GM21576 (cell line): ENCODE measurements around the gene STX8.
"Not testable (repeated sequence)": the region's sequence is repeated elsewhere in the genome, so short reads cannot be mapped to it uniquely, and the experiment has no call there.

Experiments used
- ATAC-seq: cut with Tn5 transposase; IDR thresholded peaks from one replicate; pipeline ENCODE4 v1.9.1; 2021; ENCODE audit warnings: mild to moderate bottlenecking, moderate library complexity; ENCODE audit not compliant: unreplicated experiment

The STX8 gene

DNA sequence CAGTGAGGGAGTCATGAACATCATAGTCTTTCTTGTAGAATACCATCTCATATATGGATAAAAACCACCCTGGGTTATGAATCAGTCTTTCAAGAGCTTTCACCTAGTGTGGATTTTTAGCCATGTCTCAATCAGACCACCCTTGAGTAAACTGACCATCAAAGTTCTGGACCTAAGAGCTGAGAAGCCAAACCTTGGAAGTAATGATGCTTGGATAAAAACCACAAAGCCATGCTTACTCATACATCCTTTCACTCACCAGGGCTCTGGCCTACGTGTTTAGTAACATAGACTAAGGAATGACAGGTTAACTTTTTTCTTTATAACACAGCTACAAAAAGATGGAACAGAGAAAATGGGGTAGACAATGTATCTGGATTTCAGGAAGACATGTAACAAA, 167.2 kb downstream of the STX8 start:
- no peak for ATAC-seq

DNA sequence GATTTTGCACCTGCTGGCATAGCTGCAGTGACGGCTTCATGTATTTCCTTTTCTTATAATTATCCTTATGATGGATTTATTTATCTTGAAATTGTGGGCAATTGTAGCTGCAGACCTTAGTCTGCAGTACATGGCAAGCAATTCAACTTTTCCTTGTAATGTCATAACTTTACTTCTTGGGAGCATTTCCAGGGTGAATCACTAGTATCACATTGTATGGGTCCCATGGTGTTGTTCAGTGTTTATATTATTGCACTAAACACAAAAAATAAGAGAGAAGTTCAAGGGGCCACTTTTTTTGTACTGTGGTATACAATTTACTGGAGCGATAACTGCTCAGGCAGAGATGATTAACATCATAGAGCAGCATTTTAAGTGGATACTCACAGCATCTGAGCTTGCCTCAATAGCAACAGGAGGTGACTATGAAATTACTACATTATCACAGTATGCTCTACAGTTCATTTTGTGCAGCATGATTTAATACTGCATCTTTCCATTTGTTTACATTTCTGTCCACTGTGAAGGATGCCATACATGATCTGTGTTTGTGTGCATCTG, 169.5 kb downstream of the STX8 start:
- no peak for ATAC-seq

DNA sequence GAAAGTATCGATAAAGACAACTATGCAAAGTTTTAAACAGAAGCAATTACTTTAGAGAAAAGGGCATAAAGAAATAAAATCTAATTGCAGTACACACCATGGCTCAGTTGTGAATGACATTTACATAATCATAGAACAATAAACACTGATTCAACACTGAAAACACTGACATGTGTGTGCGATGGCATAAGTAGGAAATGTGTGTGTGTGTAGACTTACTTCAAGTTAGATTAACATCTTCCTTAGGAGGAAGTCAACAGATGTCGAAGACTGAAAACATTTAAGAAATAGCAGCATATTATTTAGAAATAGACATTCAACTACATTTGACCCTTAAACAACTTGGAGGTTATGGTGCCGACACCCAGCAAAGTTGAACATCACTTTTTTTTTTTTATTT, 172.4 kb downstream of the STX8 start:
- ATAC-seq: no peak

DNA sequence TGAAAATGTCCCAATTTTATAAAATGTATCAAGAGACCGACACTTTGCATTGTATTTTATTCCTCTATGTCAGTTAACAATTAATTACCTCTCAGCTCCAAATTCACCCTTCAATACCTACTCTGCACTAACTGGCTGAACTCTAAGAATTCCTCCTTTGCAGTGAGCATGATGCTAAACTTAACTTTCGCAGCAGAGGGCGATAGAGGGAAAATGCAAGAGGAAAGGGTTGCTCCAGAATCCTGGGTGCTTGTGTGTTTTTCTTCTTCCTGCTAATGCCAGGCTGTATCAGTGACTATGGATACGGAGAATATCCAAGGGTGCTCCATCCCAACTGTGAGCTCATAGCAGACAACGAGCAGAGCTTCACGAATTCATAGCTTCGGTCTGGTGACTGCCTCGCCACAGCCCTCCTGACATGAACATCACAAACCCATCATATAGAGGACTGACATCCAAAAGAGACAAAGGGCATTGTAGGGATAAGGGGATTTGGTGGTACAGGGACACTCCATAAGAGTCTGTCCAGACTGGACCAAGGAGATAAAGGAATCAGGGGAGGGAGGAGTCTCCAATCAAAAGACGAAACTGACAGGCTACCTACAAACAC, 172.9 kb downstream of the STX8 start:
- ATAC-seq: no peak

DNA sequence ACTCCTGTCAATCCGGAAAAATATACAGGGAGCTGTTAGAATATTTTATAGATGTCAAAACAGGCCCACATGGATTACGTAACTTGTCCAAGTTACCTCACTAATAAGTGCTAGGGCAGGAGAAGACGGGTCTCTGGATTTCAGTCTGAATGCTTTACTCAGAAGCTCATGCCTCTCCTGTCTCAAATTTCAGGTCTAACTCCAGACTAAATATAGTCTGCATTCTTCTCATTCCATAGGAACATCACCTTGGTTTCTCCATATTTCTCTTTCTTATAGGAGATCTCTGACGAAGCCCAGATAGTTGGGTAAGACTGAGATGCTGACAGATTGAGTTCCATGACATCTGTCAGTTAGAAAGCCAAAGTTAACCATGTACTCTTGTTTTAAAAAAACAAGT, 174.2 kb downstream of the STX8 start:
- ATAC-seq: no peak

DNA sequence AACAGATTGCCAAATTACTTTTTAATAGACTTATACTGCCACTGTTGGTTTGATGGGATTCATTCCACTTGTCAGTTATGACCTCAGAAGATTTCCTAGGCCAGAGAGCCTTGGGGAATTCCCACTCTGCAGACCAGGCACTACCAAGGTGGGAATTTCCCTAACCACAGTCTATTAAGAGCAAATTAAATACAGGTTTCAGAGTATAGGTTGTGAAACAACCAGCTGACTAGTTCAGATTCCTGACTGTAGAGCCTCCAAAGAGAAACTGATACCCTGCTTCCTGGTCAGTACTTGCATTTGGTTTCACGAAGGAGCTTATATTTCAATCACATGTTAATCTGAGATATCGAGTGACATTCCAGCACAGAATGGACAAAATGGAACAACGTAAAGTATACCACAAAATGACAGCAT, 186.5 kb downstream of the STX8 start:
- ATAC-seq: peak; percentile 75

DNA sequence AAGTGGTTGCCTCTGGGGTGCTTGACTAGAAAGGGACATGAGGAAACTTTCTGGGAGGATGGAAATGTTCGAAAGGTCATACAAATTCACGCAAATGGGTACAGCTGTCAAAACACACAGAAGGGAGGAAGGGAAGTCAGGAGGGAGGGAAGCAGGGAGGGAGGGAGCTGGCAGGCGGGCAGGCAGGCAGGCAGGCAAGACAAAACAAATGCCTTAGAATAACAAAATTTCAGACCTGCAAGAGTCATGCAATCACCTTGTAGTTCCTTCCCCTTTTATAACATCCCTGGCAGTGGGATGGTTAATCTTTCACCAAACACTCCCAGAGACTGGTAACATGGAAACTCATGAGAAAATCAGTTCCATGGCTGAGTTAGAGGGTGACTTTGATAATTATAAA, 189.2 kb downstream of the STX8 start:
- no peak for ATAC-seq

DNA sequence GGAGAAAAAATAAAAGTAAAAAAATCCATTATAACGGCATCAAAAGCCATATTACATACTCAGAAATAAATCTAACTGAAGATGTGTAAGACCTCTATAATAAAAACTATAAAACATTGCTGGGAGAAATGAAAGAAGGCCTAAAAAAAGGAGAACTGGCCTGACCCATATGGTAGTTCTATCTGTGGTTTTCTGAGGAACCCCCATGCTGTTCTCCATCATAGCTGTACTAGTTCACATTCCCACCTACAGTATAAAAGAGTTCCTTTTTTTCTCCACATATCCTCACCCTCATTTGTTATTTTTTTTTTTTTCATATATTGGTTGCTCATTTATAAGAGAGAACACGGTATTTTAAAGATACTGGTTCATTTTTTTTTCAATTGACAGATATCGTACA, 191.8 kb downstream of the STX8 start:
- no peak for ATAC-seq

DNA sequence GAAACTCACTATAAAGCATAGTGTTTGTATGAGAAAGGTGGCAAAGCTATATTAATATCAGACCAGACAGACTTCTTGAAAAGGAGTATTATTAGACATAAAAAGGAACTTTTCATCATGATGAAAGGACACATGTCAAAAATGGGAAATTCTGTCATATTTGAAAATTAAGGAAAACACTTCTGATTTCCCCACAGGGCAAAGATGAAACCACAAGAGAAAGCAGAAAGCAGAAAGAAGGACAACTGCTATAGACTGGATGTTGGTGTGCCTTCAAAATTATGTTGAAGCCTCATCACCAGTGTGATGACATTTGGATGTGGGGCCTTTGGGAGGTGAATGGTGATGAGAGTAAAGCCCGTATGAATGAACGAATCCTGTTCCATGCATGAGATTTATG, 193.0 kb downstream of the STX8 start:
- no peak for ATAC-seq

DNA sequence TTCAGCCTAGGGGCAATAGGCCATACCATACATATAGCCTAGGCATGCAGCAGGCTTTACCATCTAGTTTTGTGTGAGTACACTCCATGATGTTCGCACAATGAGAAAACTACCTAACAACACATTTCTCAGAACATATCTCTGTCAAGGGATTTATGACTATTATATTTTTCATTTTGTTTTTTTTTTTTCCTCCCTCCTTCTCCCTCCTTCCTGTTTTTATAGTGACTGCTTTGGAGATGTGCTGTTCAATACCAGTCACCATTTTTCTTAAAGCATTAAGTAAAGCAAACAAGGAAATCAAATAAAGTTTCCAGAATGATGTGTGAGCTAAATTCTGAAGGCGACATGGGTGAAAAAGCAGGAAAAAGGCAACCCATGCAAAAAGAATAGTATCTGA, 194.6 kb downstream of the STX8 start:
- ATAC-seq: no peak

DNA sequence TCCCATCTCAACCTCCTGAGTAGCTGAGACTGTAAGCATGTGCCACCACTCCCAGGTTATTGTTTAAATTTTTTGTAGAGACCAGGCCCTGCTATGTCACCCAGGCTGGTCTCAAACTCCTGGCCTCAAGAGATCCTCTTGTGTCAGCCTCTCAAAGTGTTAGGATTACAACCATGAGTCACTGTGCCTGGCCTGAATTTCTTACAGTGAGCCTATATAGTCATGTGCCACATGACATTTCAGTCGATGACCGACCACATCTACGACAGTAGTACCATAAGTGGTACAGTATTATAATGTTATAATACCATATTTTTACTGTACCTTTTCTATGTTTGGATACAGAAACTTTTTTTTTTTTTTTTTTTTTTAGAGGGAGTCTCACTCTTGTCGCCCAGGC, 195.3 kb downstream of the STX8 start:
- ATAC-seq: no peak

DNA sequence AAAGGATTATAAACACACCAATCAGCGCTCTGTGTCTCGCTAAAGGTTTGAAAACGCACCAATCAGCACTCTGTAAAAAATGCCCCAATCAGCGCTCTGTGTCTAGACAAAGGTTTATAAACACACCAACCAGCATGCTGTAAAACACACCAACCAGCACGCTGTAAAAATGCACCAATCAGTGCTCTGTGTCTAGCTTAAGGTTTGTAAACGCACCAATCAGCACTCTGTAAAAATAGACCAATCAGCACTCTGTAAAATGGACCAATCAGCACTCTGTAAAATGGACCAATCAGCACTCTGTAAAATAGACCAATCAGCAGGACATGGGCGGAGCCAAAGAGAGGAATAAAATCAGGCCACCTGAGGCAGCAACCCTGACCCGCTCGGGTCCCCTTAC, 199.4 kb downstream of the STX8 start:
- ATAC-seq: not testable (repeated sequence)

DNA sequence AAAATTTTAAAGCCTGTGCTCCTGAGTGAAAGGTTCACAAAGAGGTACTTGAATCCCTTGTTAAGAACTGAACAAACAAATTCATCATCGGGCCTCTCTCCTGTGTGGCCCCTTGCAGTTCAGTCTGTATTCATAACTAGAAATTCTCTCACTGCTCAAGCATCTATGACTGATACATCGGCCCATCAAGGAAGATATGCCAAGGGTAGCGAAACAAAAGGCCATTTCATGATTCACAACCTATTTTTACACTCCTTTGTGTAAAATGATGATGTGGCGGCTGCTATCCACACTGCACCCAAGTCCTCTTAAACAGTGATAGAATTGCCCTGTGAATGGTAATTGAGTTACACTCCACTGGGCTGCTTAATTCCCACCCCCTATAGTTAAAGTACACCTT, 204.6 kb downstream of the STX8 start:
- ATAC-seq: no peak

DNA sequence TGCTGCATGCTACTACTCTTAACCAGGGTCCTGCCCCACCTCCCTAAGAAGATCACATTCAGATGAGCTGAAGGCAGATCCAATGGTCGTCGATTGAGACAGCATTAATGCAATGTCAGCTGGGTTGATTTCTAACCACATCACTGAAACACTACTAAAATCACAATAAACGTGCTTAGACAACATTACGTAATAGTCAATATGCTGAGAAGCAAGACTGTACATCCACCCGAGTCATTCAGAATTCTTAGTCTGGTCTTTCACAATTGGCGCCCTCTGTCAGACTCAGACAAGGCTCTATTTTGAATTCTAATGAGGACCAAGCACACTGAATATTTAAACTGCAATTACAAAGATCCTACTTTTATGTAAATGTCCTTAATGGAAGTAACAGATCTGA, 205.2 kb downstream of the STX8 start:
- ATAC-seq: no peak

DNA sequence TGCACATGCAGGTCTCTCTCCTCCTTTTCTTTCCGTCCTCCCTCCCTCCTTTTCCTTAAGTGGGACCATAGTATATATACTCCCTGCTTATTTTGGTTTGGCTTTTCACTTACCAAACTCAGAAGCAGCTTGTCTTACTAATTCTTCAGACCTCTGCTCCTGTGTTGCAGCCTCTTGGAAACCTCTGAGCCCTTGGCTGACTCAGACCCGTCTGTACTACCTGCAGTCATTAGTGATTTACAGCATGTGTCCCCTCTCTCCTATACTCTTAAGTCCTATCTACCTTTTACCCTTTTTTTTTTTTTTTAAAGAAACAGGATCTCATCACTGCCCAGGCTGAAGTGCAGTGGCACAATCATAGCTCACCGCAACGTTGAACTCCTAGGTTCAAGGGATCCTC, 207.0 kb downstream of the STX8 start:
- no peak for ATAC-seq

DNA sequence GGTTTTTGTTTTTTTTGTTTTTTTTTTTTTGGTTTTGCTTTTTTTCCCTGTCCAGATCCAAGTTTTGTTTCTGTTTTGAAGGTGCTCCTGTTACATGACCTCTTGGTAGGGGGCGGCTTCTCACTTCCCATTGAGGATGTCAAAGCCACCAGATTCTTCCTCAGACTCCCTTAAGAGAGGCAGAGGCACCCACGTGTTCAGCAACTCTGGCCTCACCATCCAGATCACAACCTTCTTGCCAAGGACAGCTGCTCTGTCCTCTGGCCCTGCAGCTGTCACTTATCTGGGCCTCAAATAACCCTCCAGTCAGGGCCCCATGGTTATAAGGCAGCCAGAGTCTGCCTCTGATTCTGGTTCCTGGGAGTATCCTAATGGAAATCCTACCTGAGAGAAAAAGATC, 208.5 kb downstream of the STX8 start:
- ATAC-seq: no peak

DNA sequence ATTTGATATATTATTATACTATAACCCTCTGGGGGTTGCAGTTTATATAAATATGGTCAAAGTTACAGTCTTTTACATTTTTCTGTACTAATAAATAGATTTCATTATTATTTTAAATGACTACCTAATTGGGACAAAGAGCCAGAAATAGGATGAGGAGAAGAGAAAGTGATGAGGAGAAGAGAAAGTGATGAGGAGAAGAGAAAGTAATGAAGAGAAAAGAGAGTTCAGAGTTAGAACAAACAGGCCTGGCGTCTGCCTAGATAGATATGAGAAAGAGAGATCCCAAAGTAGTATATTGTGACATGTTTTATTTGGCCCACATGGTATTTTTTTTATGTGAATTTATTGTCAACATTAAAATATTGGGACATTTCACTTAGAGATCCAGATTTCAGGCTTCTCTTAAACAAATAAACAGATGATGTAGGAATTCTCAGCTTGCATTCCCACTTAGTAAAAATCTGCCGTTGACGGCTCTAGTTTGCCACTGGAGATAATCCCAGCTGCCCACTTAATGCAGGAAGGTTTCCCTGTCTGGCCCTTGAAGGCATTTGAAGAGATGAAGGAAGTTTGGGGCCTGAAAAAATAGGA, 210.7 kb downstream of the STX8 start:
- ATAC-seq: no peak

DNA sequence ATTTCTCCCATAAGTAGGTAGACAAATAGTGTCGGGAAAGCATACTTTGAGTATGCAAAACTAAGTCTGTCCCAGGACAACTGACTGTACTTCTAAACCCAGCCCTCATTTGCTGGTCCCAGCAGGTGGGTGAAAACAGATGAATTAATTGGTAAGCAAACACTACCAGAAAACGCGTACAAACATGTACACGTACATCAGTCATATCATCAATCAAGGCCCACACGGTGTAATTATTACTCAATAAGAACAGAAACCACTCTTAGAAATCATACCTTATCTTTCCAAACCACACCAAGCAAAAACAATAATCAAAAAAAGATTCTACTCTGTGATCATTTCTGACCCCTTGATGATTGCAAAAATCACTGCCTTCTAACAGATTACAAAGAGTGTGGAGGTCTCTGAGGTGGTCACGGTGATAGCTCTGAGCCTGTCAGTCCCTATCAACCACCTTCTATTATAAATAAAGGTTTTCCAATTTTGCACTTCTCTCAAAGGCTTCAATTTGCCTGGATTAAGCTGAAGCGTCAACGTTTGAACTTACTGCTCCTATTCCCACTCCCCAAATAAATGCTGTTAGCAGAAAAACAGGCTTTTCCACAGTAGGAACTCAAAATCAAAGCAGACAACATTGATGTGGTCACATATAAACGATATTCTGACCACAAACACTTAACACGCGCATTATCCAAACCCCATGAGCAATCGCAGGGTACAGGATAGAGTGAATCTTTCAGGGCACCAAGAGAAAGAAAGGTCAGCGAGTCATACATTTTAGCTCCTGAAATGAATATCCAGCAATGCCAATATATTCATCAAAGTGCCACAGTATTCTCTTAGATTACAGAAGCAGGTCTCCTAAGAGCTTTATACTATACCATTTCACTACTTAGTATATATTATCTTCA, 211.9 kb downstream of the STX8 start:
- no peak for ATAC-seq

DNA sequence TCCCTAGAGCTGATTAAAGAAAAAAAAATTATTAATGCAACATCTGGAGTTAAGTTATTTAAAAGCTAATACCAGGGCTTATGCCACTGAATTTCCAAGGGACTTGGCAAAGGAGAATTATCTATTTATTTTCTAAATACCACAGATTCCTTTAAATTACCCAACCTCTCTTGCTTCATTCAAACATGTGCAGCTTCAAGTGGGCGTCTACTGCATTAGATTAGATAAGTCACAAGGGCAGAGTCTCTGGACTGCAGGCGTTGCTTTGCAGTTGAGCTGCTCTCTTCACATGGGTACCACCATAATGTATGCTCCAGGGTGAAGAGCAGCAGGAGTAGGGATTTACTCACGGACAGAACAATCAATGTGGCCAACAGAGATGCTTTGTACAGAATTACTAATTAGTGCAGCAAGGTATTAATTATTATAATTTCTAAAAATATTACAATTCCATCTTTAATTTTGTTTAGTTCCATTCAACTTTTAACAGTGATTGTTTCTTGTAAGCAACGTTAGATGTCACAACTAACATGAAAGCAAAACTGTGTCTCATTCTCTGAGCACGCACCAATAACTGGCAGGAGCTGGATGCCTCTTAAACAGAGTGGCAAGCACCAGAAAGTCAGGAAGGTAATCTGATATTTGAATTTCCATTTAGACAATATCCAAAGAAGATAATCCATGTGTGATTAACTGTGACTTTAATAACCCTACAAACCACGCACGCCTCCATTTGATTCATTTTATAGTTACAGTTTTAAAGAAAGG, 214.2 kb downstream of the STX8 start:
- ATAC-seq: no peak

DNA sequence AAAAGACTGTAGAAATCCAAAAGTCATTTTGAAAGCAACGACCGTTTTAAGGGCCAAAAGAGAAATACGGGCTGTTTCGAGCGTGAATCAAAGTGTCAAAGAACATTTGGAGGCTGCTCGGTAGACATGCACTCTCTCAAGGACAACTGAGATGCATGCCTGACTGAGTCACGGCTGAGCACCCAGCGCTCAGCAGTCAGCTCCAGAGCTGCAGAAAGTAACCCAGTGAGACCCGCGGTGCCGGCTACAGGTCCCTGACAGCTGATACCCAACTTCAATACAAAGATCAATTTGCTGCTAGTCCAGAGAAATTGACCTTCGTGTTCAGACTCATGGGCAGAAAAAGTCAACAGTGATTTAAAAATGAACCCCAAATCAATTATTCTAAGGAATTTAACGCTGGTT, 214.9 kb downstream of the STX8 start:
- no peak for ATAC-seq

DNA sequence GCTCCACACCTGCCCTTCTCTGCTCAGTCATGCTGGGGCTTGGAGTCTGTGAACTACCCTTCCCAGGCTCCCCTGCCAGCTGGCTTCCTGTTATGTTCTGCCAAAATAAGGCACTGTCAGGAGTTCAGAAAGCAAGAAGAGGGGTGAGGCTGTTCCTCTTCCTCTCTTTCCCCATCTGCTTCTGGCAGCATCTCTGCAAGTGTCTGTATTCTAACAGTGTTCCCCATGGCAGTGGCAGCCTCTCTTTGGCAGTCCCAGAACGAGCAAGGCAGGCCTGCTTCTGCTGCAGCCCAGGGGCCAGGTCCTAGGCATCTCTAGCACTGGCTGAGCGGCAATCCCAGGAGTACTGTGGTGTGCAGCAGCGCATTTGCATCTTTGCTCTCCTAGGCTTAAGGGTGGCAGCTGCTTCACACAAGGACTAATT, 219.1 kb downstream of the STX8 start:
- ATAC-seq: no peak
